Measurements from ENCODE around the gene POGZ. TPM values are rescaled to one million over a fixed set of nuclear protein-coding genes. Genes with fewer than 3 reads are reported as not detected.

Gene POGZ
- total and polyA plus RNA-seq, 2 of the 4 experiments (the other 2 are of a cell fraction) = 20.8 to 33.5 TPM

GRCh38 chr1:151406176-151406575, 53.1 kb downstream of the POGZ start:
- Histone ChIP-seq H3K27me3 (ENCODE audit: control insufficient read depth, insufficient read depth, low read length) (no peaks in the 10 kb centered on the region), H2AK9ac (replicated peaks; ENCODE audit: low read depth, low read length, poor library complexity) (no peak overlapping the region), H2BK5ac (ENCODE audit: low read depth, low read length, poor library complexity, severe bottlenecking) (no peak overlapping the region), H2BK120ac (ENCODE audit: low read depth, low read length) (no peak overlapping the region), H3K56ac (ENCODE audit: extremely low read depth, insufficient read depth, low read length) (no peak overlapping the region), H3K4me1 (ENCODE audit: control insufficient read depth, insufficient read depth, low read length) (no peaks in the 10 kb centered on the region), H2AFZ (replicated peaks; ENCODE audit: low read length, poor library complexity) (no peak overlapping the region), H3K14ac (replicated peaks; ENCODE audit: low read depth, low read length) (no peak overlapping the region), H3K4me3 (ENCODE audit: insufficient read depth, low read depth, low read length) (no peak overlapping the region), H3K9ac (ENCODE audit: low read depth, low read length) (no peak overlapping the region), H3K79me1 (ENCODE audit: low read depth in 1 of 2, low read length in 2 of 2) (peaks cover 0 to 44% of the 10 kb centered on the region in 2 experiments; a peak in 2 of 4 replicates), H3K4ac (ENCODE audit: low read depth, low read length) (no peak overlapping the region), H2BK15ac (ENCODE audit: low read depth, low read length) (no peak overlapping the region), H4K8ac (ENCODE audit: low read depth in 2 of 2, low read length in 2 of 2) (no peak overlapping the region), H3K23ac (ENCODE audit: low read depth, low read length) (no peak overlapping the region), H2AK5ac (ENCODE audit: low read depth, low read length) (no peak overlapping the region), H3K36me3 (ENCODE audit: control insufficient read depth, insufficient read depth, low read length) (peaks cover 64% of the 10 kb centered on the region), H3K4me2 (ENCODE audit: low read depth, low read length) (no peak overlapping the region), H4K91ac (ENCODE audit: insufficient read depth, low read depth, low read length) (no peak overlapping the region), H3K9me3 (ENCODE audit: control insufficient read depth, insufficient read depth, low read length) (no peaks in the 10 kb centered on the region), H3K27ac (ENCODE audit: insufficient read depth, low read length) (no peak overlapping the region), H3K18ac (ENCODE audit: low read depth, low read length) (no peak overlapping the region), H3K9me1 (ENCODE audit: insufficient read depth, low read length) (peaks cover 14% of the 10 kb centered on the region; the same call in 1 of the 2 replicates), H2BK20ac (ENCODE audit: low read depth, low read length) (no peak overlapping the region), H4K20me1 (ENCODE audit: insufficient read depth, low read length) (peaks cover 12% of the 10 kb centered on the region; the same call in 1 of the 2 replicates), H4K5ac (ENCODE audit: low read depth, low read length) (no peak overlapping the region)
- ChIA-PET CTCF (no interaction called here), POLR2A (ENCODE audit: unreplicated experiment) (no interaction called here)
- no TSS peak for BruUV-seq (replicated peaks)
- intact Hi-C loops (cut with micrococcal nuclease) = no loop called here
- TF ChIP-seq MAFK (IDR thresholded peaks at IDR 0.05; ENCODE audit: low read depth, low read length) = no peak
- TF ChIP-seq FOS (IDR thresholded peaks at IDR 0.05; ENCODE audit: low read depth, low read length) = no peak
- TF ChIP-seq RAD21 (IDR thresholded peaks at IDR 0.05; ENCODE audit: low read length) = no peak
- TF ChIP-seq RCOR1 (IDR thresholded peaks at IDR 0.05; ENCODE audit: insufficient replicate concordance, low read length) = no peak
- TF ChIP-seq, protein P1, sequence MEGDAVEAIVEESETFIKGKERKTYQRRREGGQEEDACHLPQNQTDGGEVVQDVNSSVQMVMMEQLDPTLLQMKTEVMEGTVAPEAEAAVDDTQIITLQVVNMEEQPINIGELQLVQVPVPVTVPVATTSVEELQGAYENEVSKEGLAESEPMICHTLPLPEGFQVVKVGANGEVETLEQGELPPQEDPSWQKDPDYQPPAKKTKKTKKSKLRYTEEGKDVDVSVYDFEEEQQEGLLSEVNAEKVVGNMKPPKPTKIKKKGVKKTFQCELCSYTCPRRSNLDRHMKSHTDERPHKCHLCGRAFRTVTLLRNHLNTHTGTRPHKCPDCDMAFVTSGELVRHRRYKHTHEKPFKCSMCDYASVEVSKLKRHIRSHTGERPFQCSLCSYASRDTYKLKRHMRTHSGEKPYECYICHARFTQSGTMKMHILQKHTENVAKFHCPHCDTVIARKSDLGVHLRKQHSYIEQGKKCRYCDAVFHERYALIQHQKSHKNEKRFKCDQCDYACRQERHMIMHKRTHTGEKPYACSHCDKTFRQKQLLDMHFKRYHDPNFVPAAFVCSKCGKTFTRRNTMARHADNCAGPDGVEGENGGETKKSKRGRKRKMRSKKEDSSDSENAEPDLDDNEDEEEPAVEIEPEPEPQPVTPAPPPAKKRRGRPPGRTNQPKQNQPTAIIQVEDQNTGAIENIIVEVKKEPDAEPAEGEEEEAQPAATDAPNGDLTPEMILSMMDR (conservative IDR thresholded peaks at IDR 0.05; ENCODE audit: low read depth, low read length) = no peak
- TF ChIP-seq POLR2A (IDR thresholded peaks at IDR 0.05; ENCODE audit: low read depth, low read length) = no peak
- TF ChIP-seq, protein P2, sequence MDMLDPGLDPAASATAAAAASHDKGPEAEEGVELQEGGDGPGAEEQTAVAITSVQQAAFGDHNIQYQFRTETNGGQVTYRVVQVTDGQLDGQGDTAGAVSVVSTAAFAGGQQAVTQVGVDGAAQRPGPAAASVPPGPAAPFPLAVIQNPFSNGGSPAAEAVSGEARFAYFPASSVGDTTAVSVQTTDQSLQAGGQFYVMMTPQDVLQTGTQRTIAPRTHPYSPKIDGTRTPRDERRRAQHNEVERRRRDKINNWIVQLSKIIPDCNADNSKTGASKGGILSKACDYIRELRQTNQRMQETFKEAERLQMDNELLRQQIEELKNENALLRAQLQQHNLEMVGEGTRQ (IDR thresholded peaks at IDR 0.05; ENCODE audit: low read depth, low read length) = no peak
- TF ChIP-seq ELK1 (IDR thresholded peaks at IDR 0.05; ENCODE audit: borderline replicate concordance, low read depth, low read length) = no peak
- TF ChIP-seq RFX5 (IDR thresholded peaks at IDR 0.05; ENCODE audit: low read depth, low read length) = no peak
- TF ChIP-seq MAZ (IDR thresholded peaks at IDR 0.05; ENCODE audit: borderline replicate concordance, low read depth, low read length) = no peak
- no peak for TF ChIP-seq BHLHE40 (IDR thresholded peaks at IDR 0.05; ENCODE audit: low read depth, low read length)
- TF ChIP-seq CHD1 (IDR thresholded peaks at IDR 0.05; ENCODE audit: low read depth, low read length) = no peak
- TF ChIP-seq MXI1 (IDR thresholded peaks at IDR 0.05; ENCODE audit: borderline replicate concordance, low read depth, low read length) = no peak
- TF ChIP-seq SMC3 (IDR thresholded peaks at IDR 0.05; ENCODE audit: low read depth, low read length) = no peak
- no peak for TF ChIP-seq CEBPB (IDR thresholded peaks at IDR 0.05; ENCODE audit: low read depth, low read length)
- no peak for TF ChIP-seq NFE2L2 (IDR thresholded peaks at IDR 0.05; ENCODE audit: low read depth, low read length)
- DNase-seq (no peak), ATAC-seq (ENCODE audit: low read depth) (no peak)
- no CpG with 5 or more reads among the region's 8 CpGs for WGBS, 2 experiments (ENCODE audit: extremely low coverage in 2 of 2, insufficient read length in 1 of 2)
- in situ Hi-C loops (cut with MboI; ENCODE audit: low sequenced_read_pairs) = loop anchor here (10.0 kb wide), 2 partner anchors 101 to 211 kb away; partner anchors contain the start of genes PIP5K1A and VPS72
- dilution Hi-C loops (cut with HindIII; ENCODE audit: low sequenced_read_pairs, unreplicated experiment) = no loop called here

All from IMR-90 (cell line).